Right hindlimb (tissue), 1 donor: Measurements from ENCODE around the gene ERICH6.

Experiments
- DNase-seq: peaks from one replicate; pipeline ENCODE4 v3.0.0-alpha.2; 2018

ERICH6 gene

GRCh38 chr3:150612494-150612893 lies 91.2 kb downstream of the ERICH6 start:
- DNase-seq: no peak

GRCh38 chr3:150611666-150612065 lies 92.1 kb downstream of the ERICH6 start:
- no peak for DNase-seq

- DNase-seq: no peak
These were observed 92.9 kb downstream of the ERICH6 start for GRCh38 chr3:150610785-150611184.

- DNase-seq: no peak
These were observed 93.7 kb downstream of the ERICH6 start for GRCh38 chr3:150609988-150610387.
